H54 (cell line): ENCODE data around the gene AXDND1.
"Not testable (repeated sequence)": the region's sequence is repeated elsewhere in the genome, so short reads cannot be mapped to it uniquely, and the experiment has no call there.

Experiments
- DNase-seq: peaks from one replicate; pipeline ENCODE4 v3.0.0; 2011; ENCODE audit warnings: low spot score, mixed read lengths; ENCODE audit not compliant: insufficient read length
- FAIRE-seq: peaks from 3 replicates; lab custom pipeline; 2011; peaks lifted over from hg19 to GRCh38; lab: Jason Lieb, UNC
- POLR2A ChIP-seq: IDR thresholded peaks from 2 replicates; pipeline ENCODE4 v1.6.1; 2011; ENCODE audit warnings: low read depth, mild to moderate bottlenecking, low read length

Gene AXDND1

GRCh38 chr1:179474713-179475112 lies 108.9 kb downstream of the AXDND1 start:
- no peak for FAIRE-seq
- no peak for DNase-seq
- no peak for TF ChIP-seq POLR2A

- FAIRE-seq (no peak), DNase-seq (no peak)
- TF ChIP-seq POLR2A = no peak
Measured at GRCh38 chr1:179476484-179476883, 110.7 kb downstream of the AXDND1 start.

GRCh38 chr1:179478370-179478769 lies 112.6 kb downstream of the AXDND1 start:
- TF ChIP-seq POLR2A = no peak
- DNase-seq (no peak), FAIRE-seq (no peak)

GRCh38 chr1:179490611-179491010 lies 124.8 kb downstream of the AXDND1 start:
- TF ChIP-seq POLR2A = no peak
- DNase-seq (no peak), FAIRE-seq (no peak)

GRCh38 chr1:179493323-179493722 lies 127.6 kb downstream of the AXDND1 start:
- FAIRE-seq (no peak), DNase-seq (no peak)
- no peak for TF ChIP-seq POLR2A

GRCh38 chr1:179506199-179506598 lies 140.4 kb downstream of the AXDND1 start:
- DNase-seq = no peak
- no peak for FAIRE-seq
- TF ChIP-seq POLR2A = no peak

- DNase-seq (no peak), FAIRE-seq (no peak)
- TF ChIP-seq POLR2A = no peak
Measured at GRCh38 chr1:179509384-179509783, 143.6 kb downstream of the AXDND1 start.

- FAIRE-seq (no peak), DNase-seq (no peak)
- no peak for TF ChIP-seq POLR2A
Measured at GRCh38 chr1:179510038-179510437, 144.3 kb downstream of the AXDND1 start.

GRCh38 chr1:179516976-179517705 lies 151.4 kb downstream of the AXDND1 start:
- FAIRE-seq (no peak), DNase-seq (no peak)
- TF ChIP-seq POLR2A = no peak

GRCh38 chr1:179518544-179518943 lies 152.8 kb downstream of the AXDND1 start:
- not testable (repeated sequence) for DNase-seq, FAIRE-seq

GRCh38 chr1:179529482-179530195 lies 163.9 kb downstream of the AXDND1 start:
- FAIRE-seq = no peak
- DNase-seq = no peak

GRCh38 chr1:179530352-179530751 lies 164.6 kb downstream of the AXDND1 start:
- TF ChIP-seq POLR2A = no peak
- no peak for DNase-seq
- no peak for FAIRE-seq

More at GRCh38 chr1:179529482-179530195, 163.9 kb downstream of the AXDND1 start:
- TF ChIP-seq POLR2A = no peak

- DNase-seq (no peak), FAIRE-seq (no peak)
- no peak for TF ChIP-seq POLR2A
Measured at GRCh38 chr1:179541774-179542173, 176.0 kb downstream of the AXDND1 start.

GRCh38 chr1:179545321-179545720 lies 179.6 kb downstream of the AXDND1 start:
- FAIRE-seq (no peak), DNase-seq (no peak)
- TF ChIP-seq POLR2A = no peak
